Stromal cell of bone marrow (primary cell): ENCODE results near the gene C1QTNF3.

Experiments
- DNase-seq: peaks from one replicate; pipeline ENCODE4 v3.0.0-alpha.2; 2012; ENCODE audit warnings: low read depth

The C1QTNF3 gene

DNA sequence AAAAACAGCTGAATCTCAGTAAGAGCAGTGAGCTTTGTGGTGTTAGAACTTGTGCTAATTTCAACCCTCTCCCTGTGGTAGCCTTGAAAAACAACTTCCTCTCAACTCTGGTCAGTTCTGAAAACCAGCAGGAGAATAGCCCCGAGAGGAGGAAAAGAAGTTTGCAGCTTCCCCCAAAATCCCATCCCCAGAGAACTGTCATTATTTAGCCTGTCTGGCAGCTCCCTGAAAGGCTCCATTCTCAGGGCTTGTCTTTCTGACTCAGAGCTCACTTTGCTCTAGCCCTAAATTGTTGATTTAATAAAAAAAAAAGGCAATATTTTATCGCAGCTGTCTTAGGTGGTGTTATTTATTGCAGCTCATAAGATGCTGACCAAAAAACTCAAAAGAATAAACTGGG is 47.1 kb downstream of the C1QTNF3 start:
- DNase-seq, result no peak

GRCh38 chr5:33994845-33995244 is 48.2 kb downstream of the C1QTNF3 start:
- peak; percentile 66 for DNase-seq

DNA sequence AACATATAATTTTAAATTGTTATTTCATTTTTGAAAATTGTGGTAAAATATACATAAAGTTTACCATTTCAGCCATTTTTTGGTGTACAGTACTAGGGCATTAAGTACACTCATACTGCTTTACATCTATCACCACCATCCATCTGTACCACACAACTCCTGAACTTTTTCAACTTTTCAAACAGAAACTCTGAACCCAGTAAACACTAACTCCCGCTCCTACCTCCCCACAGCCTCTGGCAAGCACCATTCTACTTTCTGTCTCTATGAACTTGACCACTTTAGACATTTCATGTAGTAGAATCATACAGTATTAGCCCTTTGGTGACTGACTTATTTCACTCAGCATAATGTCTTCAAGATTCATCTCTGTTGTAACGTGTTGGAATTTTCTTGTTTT is 50.1 kb downstream of the C1QTNF3 start:
- no peak for DNase-seq

DNA sequence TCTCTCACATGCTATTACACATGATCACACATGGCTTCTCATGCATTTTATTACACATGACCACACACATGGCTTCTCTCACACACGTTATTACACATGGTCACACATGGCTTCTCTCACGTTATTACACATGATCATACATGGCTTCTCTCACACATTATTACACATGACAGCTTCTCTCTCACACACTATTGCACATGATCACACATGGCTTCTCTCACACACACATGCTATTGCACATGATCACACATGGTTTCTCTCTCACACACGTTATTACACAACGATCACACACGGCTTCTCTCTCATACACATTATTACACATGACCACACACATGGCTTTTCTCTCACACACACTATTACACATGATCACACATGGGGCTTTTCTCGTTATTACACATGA is 57.6 kb downstream of the C1QTNF3 start:
- no peak for DNase-seq

DNA sequence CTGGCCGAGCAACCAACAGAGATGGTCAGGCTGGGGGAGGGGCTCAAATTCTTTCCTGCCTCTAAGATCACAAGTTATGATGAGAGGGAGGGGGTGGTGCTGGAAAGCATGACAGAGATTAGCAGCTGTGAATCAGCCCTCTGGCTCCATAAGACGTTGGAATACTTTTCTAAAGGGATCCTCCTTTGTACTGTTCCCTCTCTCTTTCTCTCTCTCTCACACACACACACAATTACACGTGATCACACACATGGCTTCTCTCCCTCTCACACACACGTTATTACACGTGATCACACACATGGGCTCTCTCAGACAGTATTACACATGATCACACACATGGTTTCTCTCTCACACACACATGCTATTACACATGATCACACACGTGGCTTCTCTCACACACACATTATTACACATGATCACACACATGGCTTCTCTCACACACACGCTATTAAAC is 58.3 kb downstream of the C1QTNF3 start, which contains the start of gene SLC45A2:
TSS of gene SLC45A2 (minus strand) at position 23 of the 454 bp plus-strand sequence. CDS start 110 bp downstream, outside the sequence.
- no peak for DNase-seq

- DNase-seq, result no peak
These were observed 58.8 kb downstream of the C1QTNF3 start for GRCh38 chr5:33984178-33984577.

DNA sequence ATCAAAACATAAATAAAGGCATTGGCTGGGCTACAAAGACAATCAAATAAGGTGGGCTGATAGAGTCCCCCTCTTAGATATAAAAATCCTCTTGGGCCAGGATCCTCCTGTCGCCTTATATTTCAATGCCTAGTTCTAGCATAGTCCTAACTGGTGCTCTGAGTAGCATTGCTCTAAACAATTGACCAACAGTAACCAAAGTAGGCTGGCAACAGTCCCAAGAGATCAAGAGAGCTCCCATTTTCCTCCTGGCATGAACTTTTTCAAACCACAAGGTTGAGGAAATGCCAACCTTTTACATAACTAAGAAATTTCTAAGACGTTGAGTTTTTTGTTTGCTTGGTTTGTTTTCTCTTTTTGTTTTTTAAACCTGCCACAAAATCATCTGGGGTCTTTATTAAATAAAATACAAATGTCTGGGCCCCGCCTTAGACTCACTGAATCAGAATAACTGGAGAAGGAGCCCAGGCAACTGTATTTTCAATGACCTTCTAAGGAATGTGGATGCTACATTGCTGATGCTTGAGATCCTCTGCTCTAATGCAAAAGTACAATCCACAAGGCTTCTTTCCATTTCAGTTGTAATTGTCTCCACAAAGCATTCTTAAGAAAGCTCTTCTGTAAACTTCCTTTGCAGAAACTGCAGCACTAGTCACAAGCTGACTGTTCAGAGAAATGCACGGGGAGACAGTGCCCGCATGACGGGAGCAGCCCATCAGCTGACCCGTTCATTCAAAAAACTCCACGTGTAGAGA is 61.4 kb downstream of the C1QTNF3 start:
- DNase-seq, result no peak

DNA sequence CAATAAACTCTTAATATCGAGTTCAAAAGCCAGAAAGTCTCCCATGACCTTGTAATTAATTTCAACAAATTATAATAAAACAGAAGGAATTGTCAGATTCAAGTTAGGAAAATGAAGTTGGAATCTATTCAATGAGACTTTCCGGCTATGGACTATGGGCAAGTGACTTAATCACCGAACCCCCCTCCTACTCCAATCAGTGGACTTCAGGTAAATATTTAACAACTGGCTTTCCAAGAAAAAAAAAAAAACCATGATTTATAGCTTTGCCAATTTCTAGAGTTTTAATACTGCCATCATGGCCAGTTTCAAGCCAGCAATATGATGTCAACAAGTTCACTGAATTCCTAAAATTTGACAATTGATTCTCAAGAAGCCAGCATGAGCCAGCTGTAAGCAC is 63.0 kb downstream of the C1QTNF3 start:
- no peak for DNase-seq

DNA sequence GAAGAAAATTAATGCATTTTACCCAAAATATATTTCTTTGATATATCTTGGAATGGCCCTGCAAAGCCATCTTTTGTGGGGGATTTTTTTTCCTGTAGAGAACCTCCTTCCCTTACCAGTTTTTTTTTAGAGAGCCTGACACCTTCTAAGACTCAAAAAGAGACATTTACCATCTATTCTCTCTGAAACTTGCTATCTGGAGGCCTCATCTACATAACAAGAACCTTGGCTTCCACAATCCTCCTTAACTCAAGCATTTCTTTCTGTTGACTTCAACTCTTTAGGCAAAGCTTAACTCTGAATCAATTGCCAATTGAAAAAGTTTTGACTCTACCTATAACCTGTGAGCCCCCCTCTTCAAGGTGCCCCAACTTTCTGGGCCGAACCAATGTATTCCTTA is 64.7 kb downstream of the C1QTNF3 start:
- no peak for DNase-seq

GRCh38 chr5:33976307-33976706 is 66.7 kb downstream of the C1QTNF3 start:
- no peak for DNase-seq

GRCh38 chr5:33975852-33976251 is 67.2 kb downstream of the C1QTNF3 start:
- no peak for DNase-seq

DNA sequence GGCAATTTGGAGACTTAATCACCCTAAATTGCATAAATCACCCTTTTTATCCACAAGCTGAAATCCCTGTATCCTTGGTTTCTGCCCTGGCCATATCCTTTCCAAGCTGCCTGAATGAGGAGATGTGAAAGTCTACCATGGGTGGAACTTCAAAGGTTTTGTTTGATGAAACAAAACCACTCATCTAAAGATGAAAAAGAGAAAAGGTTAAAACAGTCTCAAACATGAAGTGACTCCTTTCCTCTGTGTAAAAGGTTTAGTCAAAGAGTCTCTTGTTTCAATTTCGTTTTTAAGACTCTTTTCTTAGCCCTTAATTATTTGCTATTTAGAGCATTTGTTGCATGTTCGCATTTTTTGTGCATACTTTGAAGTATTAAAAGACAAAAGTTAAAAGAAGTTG is 69.7 kb downstream of the C1QTNF3 start:
- no peak for DNase-seq

- DNase-seq, result peak; percentile 40
These were observed 73.2 kb downstream of the C1QTNF3 start for GRCh38 chr5:33969572-33970452.

- no peak for DNase-seq
These were observed 74.6 kb downstream of the C1QTNF3 start for GRCh38 chr5:33968211-33969005.
